CD4-positive, alpha-beta T cell treated with Interferon gamma for 1 hour (primary cell): Measurements from ENCODE around the gene BTG4.

Source experiments
- DNase-seq: peaks from one replicate; pipeline ENCODE4 v3.0.0-alpha.2; 2020

Gene BTG4

GRCh38 chr11:111512296-111513239 is at the start of gene BTG4:
BTG4 (minus strand) TSS chr11:111512386; CDS start chr11:111498776, 13,610 bp downstream.
- no peak for DNase-seq

- DNase-seq, result no peak
Observed at GRCh38 chr11:111561791-111562325, 49.7 kb upstream of the BTG4 start.

GRCh38 chr11:111561306-111561705 is 49.1 kb upstream of the BTG4 start:
- no peak for DNase-seq

- DNase-seq, result no peak
Observed at GRCh38 chr11:111560800-111561199, 48.6 kb upstream of the BTG4 start.

- no peak for DNase-seq
Observed at GRCh38 chr11:111559800-111560464, 47.7 kb upstream of the BTG4 start.

GRCh38 chr11:111557425-111558111 is 45.4 kb upstream of the BTG4 start:
- no peak for DNase-seq

GRCh38 chr11:111555255-111555654 is 43.1 kb upstream of the BTG4 start:
- no peak for DNase-seq

GRCh38 chr11:111554532-111554931 is 42.3 kb upstream of the BTG4 start:
- no peak for DNase-seq

- DNase-seq, result no peak
Observed at GRCh38 chr11:111550258-111550657, 38.1 kb upstream of the BTG4 start.

- no peak for DNase-seq
Observed at GRCh38 chr11:111549869-111550203, 37.6 kb upstream of the BTG4 start.

GRCh38 chr11:111549196-111549868 is 37.1 kb upstream of the BTG4 start:
- DNase-seq, result no peak

- no peak for DNase-seq
Observed at GRCh38 chr11:111548525-111548924, 36.3 kb upstream of the BTG4 start.

- DNase-seq, result no peak
Observed at GRCh38 chr11:111542606-111543275, 30.6 kb upstream of the BTG4 start.

GRCh38 chr11:111541254-111542061 is 29.3 kb upstream of the BTG4 start:
- DNase-seq, result no peak

GRCh38 chr11:111540937-111541253 is 28.7 kb upstream of the BTG4 start:
- no peak for DNase-seq

- DNase-seq, result peak; percentile 37
Observed at GRCh38 chr11:111540114-111540936, 28.1 kb upstream of the BTG4 start, which contains the start of gene LAYN. LAYN (plus strand) TSS chr11:111540720; CDS start chr11:111540844, 124 bp downstream.

GRCh38 chr11:111539426-111540113 is 27.4 kb upstream of the BTG4 start:
- no peak for DNase-seq

- no peak for DNase-seq
Observed at GRCh38 chr11:111538407-111539114, 26.4 kb upstream of the BTG4 start.

- no peak for DNase-seq
Observed at GRCh38 chr11:111537336-111537860, 25.2 kb upstream of the BTG4 start.
